Naive thymus-derived CD4-positive, alpha-beta T cell (primary cell): ENCODE results near the gene HAGH. TPM values are rescaled to one million over a fixed set of nuclear protein-coding genes. Genes with fewer than 3 reads are reported as not detected.

ENCODE experiments used
- ATAC-seq: fragments of 150-1000 bp; cut with Tn5 transposase; 2 replicates; pipeline ENCODE4 v1.10.0; 2021; ENCODE audit warnings: mild to moderate bottlenecking, moderate library complexity
- CTCF ChIA-PET: fragments of 350-600 bp; sonication (Branson Sonifier 250); formaldehyde crosslinking; loops from one replicate; lab custom pipeline; 2021; ENCODE audit warnings: antibody characterized with exemption; lab: Charles Lee
- POLR2A ChIA-PET: fragments of 350-600 bp; sonication (Branson Sonifier 250); formaldehyde crosslinking; loops from one replicate; lab custom pipeline; 2021; ENCODE audit warnings: antibody characterized with exemption, inconsistent platforms; lab: Charles Lee
- DNase-seq, 9 donors: peaks; one replicate each; pipeline versions ENCODE4 v3.0.0 to v3.0.0-alpha.2; 2020 to 2022; ENCODE audit warnings: mixed read lengths in 1 of 9
- H3K27ac ChIP-seq: one replicate; pipeline ENCODE4 v1.7.0; 2013; ENCODE audit warnings: mild to moderate bottlenecking, low read depth, low read length, moderate library complexity
- H3K27me3 ChIP-seq, 2 donors: one replicate each; pipeline ENCODE4 v1.7.0; 2013; ENCODE audit warnings: low read length in 2 of 2, mild to moderate bottlenecking in 2 of 2, moderate library complexity in 2 of 2; ENCODE audit not compliant: control insufficient read depth in 2 of 2, insufficient read depth in 2 of 2
- H3K36me3 ChIP-seq, 3 experiments: 1 replicate in 2 of 3; 2 replicates in 1 of 3; pipeline ENCODE4 v1.7.0; 2013; ENCODE audit warnings: low read length in 3 of 3, mild to moderate bottlenecking in 3 of 3, moderate library complexity in 1 of 3; ENCODE audit not compliant: insufficient read depth in 3 of 3, control insufficient read depth in 2 of 3
- H3K4me1 ChIP-seq, 2 donors: one replicate each; pipeline ENCODE4 v1.7.0; 2013; ENCODE audit warnings: low read length in 2 of 2, mild to moderate bottlenecking in 2 of 2, moderate library complexity in 1 of 2; ENCODE audit not compliant: control insufficient read depth in 2 of 2, insufficient read depth in 2 of 2
- H3K4me3 ChIP-seq: 2 replicates; pipeline ENCODE4 v1.7.0; 2013; ENCODE audit warnings: mild to moderate bottlenecking, low read length
- H3K9me3 ChIP-seq, 3 experiments: 1 replicate in 2 of 3; 2 replicates in 1 of 3; pipeline ENCODE4 v1.7.0; 2013; ENCODE audit warnings: low read length in 3 of 3; ENCODE audit not compliant: control insufficient read depth in 2 of 3
- H3K27ac Mint-ChIP-seq, 9 donors: one replicate each; pipeline ENCODE4 v1.8.0; 2020 to 2022; ENCODE audit warnings: mixed read lengths in 9 of 9, mild to moderate bottlenecking in 8 of 9, moderate library complexity in 5 of 9, inconsistent platforms in 2 of 9
- H3K27me3 Mint-ChIP-seq, 5 donors: one replicate each; pipeline ENCODE4 v1.8.0; 2021 to 2022; ENCODE audit warnings: mixed read lengths in 5 of 5, mild to moderate bottlenecking in 1 of 5
- H3K36me3 Mint-ChIP-seq, 5 donors: one replicate each; pipeline ENCODE4 v1.8.0; 2020 to 2022; ENCODE audit warnings: mixed read lengths in 5 of 5, mild to moderate bottlenecking in 3 of 5, inconsistent platforms in 1 of 5
- H3K4me1 Mint-ChIP-seq, 7 donors: one replicate each; pipeline ENCODE4 v1.8.0; 2020 to 2022; ENCODE audit warnings: mixed read lengths in 7 of 7, mild to moderate bottlenecking in 3 of 7, inconsistent platforms in 1 of 7
- H3K4me3 Mint-ChIP-seq, 10 donors: one replicate each; pipeline ENCODE4 v1.8.0; 2020 to 2022; ENCODE audit warnings: mild to moderate bottlenecking in 10 of 10, mixed read lengths in 10 of 10, moderate library complexity in 6 of 10, inconsistent platforms in 2 of 10
- H3K9me3 Mint-ChIP-seq, 11 donors: one replicate each; pipeline ENCODE4 v1.8.0; 2020 to 2022; ENCODE audit warnings: mixed read lengths in 11 of 11, mild to moderate bottlenecking in 4 of 11, inconsistent platforms in 1 of 11, moderate library complexity in 1 of 11
- intact Hi-C, 2 donors: fragments of 100-400 bp; cut with micrococcal nuclease; formaldehyde crosslinking; loops; one replicate each; pipeline ENCODE4 v1.15.1; 2023
- polyA plus RNA-seq, 2 donors: library from polyadenylated mRNA; unstranded; fragments of 300-500 nt; fragmentation: Illumina TruSeq; gene quantifications; one replicate each; pipeline ENCODE4 v1.2.3, GENCODE V29; 2021
- total RNA-seq, 6 experiments: library from RNA in 5 of 6; stranded (reverse) in 5 of 6; gene quantifications; 1 replicate in 5 of 6; 2 replicates in 1 of 6; pipeline ENCODE4 v1.2.3 and lab custom pipeline; 2021 to 2026

Gene HAGH
- total and polyA plus RNA-seq, 7 experiments from 2014 or later: 39.4 to 72.9 (median 48.9) TPM

- ChIA-PET CTCF (no interaction called here), POLR2A (interaction anchor here (1.1 kb wide), 1 partner anchor 37 kb away, joined by 3 read pairs; no protein-coding TSS in a partner anchor)
Observed at GRCh38 chr16:1817276-1817589, 9.4 kb downstream of the HAGH start.

GRCh38 chr16:1816396-1817275 lies 10.0 kb downstream of the HAGH start:
- Mint-ChIP-seq H3K27ac (no peak overlapping the region), H3K27me3 (no peaks in the 10 kb centered on the region), H3K36me3 (peaks cover 0 to 12% (median 5%) of the 10 kb centered on the region in 5 donors), H3K9me3 (no peaks in the 10 kb centered on the region), H3K4me3 (no peak overlapping the region), H3K4me1 (peaks cover 6 to 14% (median 9%) of the 10 kb centered on the region in 7 donors)
- no peaks in the 10 kb centered on the region for H3K4me1 ChIP-seq
- H3K4me3 ChIP-seq: no peak overlapping the region
- peaks cover 5 to 73% (median 12%) of the 10 kb centered on the region in 3 experiments for H3K36me3 ChIP-seq
- intact Hi-C loops: no loop called here
- DNase-seq: no peak
- H3K9me3 ChIP-seq: no peaks in the 10 kb centered on the region
- no peaks in the 10 kb centered on the region for H3K27me3 ChIP-seq
- CTCF ChIA-PET: no interaction called here
- no peak overlapping the region for H3K27ac ChIP-seq
- POLR2A ChIA-PET: interaction anchor here (1.1 kb wide), 1 partner anchor 36 kb away, joined by 3 read pairs; no protein-coding TSS in a partner anchor
- ATAC-seq: no peak

More at GRCh38 chr16:1817276-1817589, 9.4 kb downstream of the HAGH start:
- H3K4me3 Mint-ChIP-seq: no peak overlapping the region
- Histone ChIP-seq H3K9me3 (no peaks in the 10 kb centered on the region), H3K27ac (no peak overlapping the region), H3K36me3 (peaks cover 5 to 78% (median 16%) of the 10 kb centered on the region in 3 experiments), H3K27me3 (no peaks in the 10 kb centered on the region), H3K4me3 (no peak overlapping the region), H3K4me1 (no peaks in the 10 kb centered on the region)
- intact Hi-C loops: no loop called here
- peak overlapping the region in 2 of 9 donors; percentile 33 to 46 for H3K27ac Mint-ChIP-seq
- no peaks in the 10 kb centered on the region for H3K9me3 Mint-ChIP-seq
- DNase-seq: no peak
- no peaks in the 10 kb centered on the region for H3K27me3 Mint-ChIP-seq
- no peak for ATAC-seq
- peaks cover 6 to 14% (median 9%) of the 10 kb centered on the region in 7 donors for H3K4me1 Mint-ChIP-seq
- H3K36me3 Mint-ChIP-seq: peaks cover 0 to 12% (median 5%) of the 10 kb centered on the region in 5 donors

GRCh38 chr16:1815461-1815860 lies 11.2 kb downstream of the HAGH start:
- Mint-ChIP-seq H3K27me3 (no peaks in the 10 kb centered on the region), H3K36me3 (peaks cover 0 to 12% (median 5%) of the 10 kb centered on the region in 5 donors), H3K4me3 (no peak overlapping the region), H3K9me3 (no peaks in the 10 kb centered on the region), H3K4me1 (peaks cover 6 to 14% (median 9%) of the 10 kb centered on the region in 7 donors), H3K27ac (peak overlapping the region in 3 of 9 donors; percentile 32 to 53 (median 38))
- Histone ChIP-seq H3K4me3 (no peak overlapping the region), H3K9me3 (no peaks in the 10 kb centered on the region), H3K27me3 (no peaks in the 10 kb centered on the region), H3K27ac (no peak overlapping the region), H3K36me3 (peaks cover 5 to 64% (median 12%) of the 10 kb centered on the region in 3 experiments), H3K4me1 (no peaks in the 10 kb centered on the region)
- ChIA-PET CTCF (no interaction called here), POLR2A (no interaction called here)
- DNase-seq (no peak), ATAC-seq (no peak)
- intact Hi-C loops: no loop called here

GRCh38 chr16:1812732-1813163 lies 13.9 kb downstream of the HAGH start:
- Mint-ChIP-seq H3K4me3 (no peak overlapping the region), H3K4me1 (peaks cover 5 to 14% (median 9%) of the 10 kb centered on the region in 7 donors), H3K27me3 (no peaks in the 10 kb centered on the region), H3K27ac (peak overlapping the region in 3 of 9 donors; percentile 10 to 57 (median 21)), H3K36me3 (peaks cover 0 to 23% (median 10%) of the 10 kb centered on the region in 5 donors), H3K9me3 (no peaks in the 10 kb centered on the region)
- H3K4me1 ChIP-seq: no peaks in the 10 kb centered on the region
- ATAC-seq (peak; percentile 85), DNase-seq (peak in 8 of 9 donors; percentile 43 to 63 (median 52))
- ChIA-PET POLR2A (interaction anchor here (1.0 to 1.4 kb wide), 2 partner anchors 30 to 471 kb away, joined by 3 to 6 read pairs; partner anchors contain the start of genes NUBP2 and SPSB3), CTCF (interaction anchor here (0.6 kb wide), 1 partner anchor 392 kb away, joined by 4 read pairs; no protein-coding TSS in a partner anchor)
- no peak overlapping the region for H3K4me3 ChIP-seq
- peaks cover 12 to 62% (median 14%) of the 10 kb centered on the region in 3 experiments for H3K36me3 ChIP-seq
- H3K27me3 ChIP-seq: no peaks in the 10 kb centered on the region
- no peaks in the 10 kb centered on the region for H3K9me3 ChIP-seq
- no peak overlapping the region for H3K27ac ChIP-seq
- intact Hi-C loops: loop anchor here (1.0 kb wide), 3 partner anchors 14 to 117 kb away; partner anchors contain the start of genes MRPS34 (in 2 of the 2) and HAGH (in 1 of the 2)

- no peaks in the 10 kb centered on the region for H3K27me3 ChIP-seq
- ATAC-seq (no peak), DNase-seq (no peak)
- ChIA-PET CTCF (no interaction called here), POLR2A (no interaction called here)
- H3K4me3 ChIP-seq: no peak overlapping the region
- no peak overlapping the region for H3K27ac ChIP-seq
- Mint-ChIP-seq H3K4me3 (no peak overlapping the region), H3K36me3 (peaks cover 0 to 38% (median 21%) of the 10 kb centered on the region in 5 donors), H3K9me3 (peaks cover 0 to 2% (median 0%) of the 10 kb centered on the region in 11 donors), H3K27ac (no peak overlapping the region), H3K4me1 (peaks cover 2 to 14% (median 9%) of the 10 kb centered on the region in 7 donors), H3K27me3 (no peaks in the 10 kb centered on the region)
- peaks cover 8 to 52% (median 11%) of the 10 kb centered on the region in 3 experiments for H3K36me3 ChIP-seq
- H3K4me1 ChIP-seq: no peaks in the 10 kb centered on the region
- intact Hi-C loops: no loop called here
- H3K9me3 ChIP-seq: no peaks in the 10 kb centered on the region
Observed at GRCh38 chr16:1810536-1810935, 16.1 kb downstream of the HAGH start.

- Mint-ChIP-seq H3K4me1 (peaks cover 2 to 14% (median 9%) of the 10 kb centered on the region in 7 donors), H3K27me3 (no peaks in the 10 kb centered on the region), H3K36me3 (peaks cover 0 to 36% (median 18%) of the 10 kb centered on the region in 5 donors), H3K4me3 (no peak overlapping the region), H3K27ac (no peak overlapping the region), H3K9me3 (peaks cover 0 to 2% (median 0%) of the 10 kb centered on the region in 11 donors)
- ChIA-PET CTCF (no interaction called here), POLR2A (no interaction called here)
- Histone ChIP-seq H3K9me3 (no peaks in the 10 kb centered on the region), H3K4me3 (no peak overlapping the region), H3K36me3 (peaks cover 7 to 48% (median 8%) of the 10 kb centered on the region in 3 experiments), H3K27ac (no peak overlapping the region), H3K4me1 (no peaks in the 10 kb centered on the region), H3K27me3 (no peaks in the 10 kb centered on the region)
- intact Hi-C loops: no loop called here
- DNase-seq: no peak
- no peak for ATAC-seq
Observed at GRCh38 chr16:1810106-1810505, 16.5 kb downstream of the HAGH start.
